D721Med (cell line): ENCODE data around the gene MIGA2.

ENCODE experiments used
- DNase-seq: peaks from one replicate; pipeline ENCODE4 v3.0.0; 2011; ENCODE audit warnings: low spot score; ENCODE audit not compliant: insufficient read length
- FAIRE-seq: peaks from 2 replicates; lab custom pipeline; 2011; peaks lifted over from hg19 to GRCh38; lab: Jason Lieb, UNC
- TF ChIP-seq, protein P1 (sequence below): IDR thresholded peaks from 2 replicates; pipeline ENCODE4 v1.5.1; 2012; ENCODE audit warnings: mild to moderate bottlenecking, control low read depth; ENCODE audit not compliant: insufficient read depth; ENCODE audit errors: missing control alignments

The MIGA2 gene

DNA sequence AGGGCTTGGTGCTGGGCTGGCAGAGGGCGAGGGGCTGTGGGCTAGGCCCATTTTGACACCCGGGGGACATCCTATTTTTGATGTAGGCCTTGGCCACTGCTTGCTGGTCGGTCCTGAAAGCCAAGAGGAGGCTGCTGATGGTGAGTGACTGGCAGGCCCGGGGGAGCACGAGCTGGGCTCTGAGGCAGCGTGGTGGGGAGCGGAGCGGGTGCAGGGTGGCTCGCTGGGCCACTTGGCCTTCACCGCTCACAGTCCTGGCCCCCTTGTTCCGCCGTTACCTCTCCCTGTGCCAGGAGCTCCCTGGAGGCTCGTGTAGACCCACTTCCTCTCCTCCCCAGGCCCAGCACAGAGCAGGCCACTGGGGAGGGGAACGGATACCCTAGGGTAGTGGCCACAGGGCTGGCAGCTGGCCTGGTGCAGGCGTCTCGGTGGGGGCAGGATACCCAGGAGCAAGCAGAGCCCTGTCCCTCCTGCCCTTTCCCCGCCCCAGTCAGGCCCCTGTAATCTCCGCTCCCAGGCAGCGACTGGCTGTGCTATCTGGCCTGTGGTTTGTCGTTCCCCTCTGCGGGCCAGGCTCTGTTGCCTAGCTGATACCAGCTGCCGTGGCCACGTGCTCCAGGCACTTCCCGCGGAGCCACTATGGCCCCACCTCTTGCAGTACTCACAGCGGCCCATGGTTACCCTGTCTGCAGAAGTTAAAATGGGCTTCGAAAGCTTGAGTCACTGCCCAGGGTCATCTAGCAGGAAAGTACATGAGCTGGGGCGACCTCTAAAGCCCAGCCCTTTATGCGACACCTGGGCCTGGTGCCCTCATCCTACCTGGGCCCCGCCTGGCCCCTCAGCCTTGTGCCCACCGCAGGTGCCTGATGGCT is 32.8 kb downstream of the MIGA2 start:
- TF ChIP-seq, protein P1, sequence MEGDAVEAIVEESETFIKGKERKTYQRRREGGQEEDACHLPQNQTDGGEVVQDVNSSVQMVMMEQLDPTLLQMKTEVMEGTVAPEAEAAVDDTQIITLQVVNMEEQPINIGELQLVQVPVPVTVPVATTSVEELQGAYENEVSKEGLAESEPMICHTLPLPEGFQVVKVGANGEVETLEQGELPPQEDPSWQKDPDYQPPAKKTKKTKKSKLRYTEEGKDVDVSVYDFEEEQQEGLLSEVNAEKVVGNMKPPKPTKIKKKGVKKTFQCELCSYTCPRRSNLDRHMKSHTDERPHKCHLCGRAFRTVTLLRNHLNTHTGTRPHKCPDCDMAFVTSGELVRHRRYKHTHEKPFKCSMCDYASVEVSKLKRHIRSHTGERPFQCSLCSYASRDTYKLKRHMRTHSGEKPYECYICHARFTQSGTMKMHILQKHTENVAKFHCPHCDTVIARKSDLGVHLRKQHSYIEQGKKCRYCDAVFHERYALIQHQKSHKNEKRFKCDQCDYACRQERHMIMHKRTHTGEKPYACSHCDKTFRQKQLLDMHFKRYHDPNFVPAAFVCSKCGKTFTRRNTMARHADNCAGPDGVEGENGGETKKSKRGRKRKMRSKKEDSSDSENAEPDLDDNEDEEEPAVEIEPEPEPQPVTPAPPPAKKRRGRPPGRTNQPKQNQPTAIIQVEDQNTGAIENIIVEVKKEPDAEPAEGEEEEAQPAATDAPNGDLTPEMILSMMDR, result no peak
- DNase-seq (no peak), FAIRE-seq (no peak)

GRCh38 chr9:129069862-129070641 is 33.6 kb downstream of the MIGA2 start:
- TF ChIP-seq, protein P1, result no peak
- no peak for FAIRE-seq
- DNase-seq, result no peak

DNA sequence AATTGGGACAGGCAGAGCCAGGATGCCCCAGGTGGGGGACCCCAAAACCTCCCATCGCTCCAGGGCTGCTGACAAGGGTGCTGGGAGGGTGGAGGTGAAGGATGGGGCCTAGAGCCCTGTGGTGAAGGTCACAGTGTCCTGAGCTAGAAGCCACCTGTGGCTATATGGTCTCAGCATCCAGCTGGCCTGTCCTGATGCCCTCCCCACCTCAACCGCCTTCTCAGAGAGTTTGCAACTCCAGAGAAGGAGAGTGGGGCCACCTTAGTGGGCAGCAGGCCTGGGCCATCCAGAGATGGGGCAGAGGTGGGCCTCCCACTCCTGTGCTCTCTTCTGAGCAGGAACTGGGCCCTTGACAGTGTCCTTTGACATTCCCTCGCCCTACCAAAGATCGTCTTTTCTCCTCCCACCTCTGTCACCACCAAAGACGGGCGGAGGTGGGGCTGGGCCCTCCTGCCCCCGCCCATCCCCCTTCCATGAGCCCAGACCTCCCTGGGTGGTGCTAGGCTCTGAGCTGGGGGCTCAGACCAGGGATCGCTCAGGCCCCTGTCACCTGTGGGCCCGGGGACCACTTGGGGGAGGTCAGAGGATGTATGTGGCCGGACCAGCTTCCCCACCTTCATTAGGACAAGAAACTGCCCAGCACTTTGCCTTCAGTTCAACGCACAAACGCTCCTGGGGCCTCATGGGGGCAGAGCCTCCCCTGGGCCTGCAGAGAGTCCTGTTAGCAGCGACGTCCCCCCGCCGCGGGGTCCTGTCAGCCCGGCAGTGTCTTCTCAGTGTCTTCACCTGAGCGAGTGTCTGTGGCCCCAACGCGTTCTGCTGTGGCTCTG is 34.5 kb downstream of the MIGA2 start:
- TF ChIP-seq, protein P1, result no peak
- DNase-seq (no peak), FAIRE-seq (no peak)

GRCh38 chr9:129071526-129072126 is 35.2 kb downstream of the MIGA2 start:
- TF ChIP-seq, protein P1, result no peak
- DNase-seq (no peak), FAIRE-seq (no peak)

DNA sequence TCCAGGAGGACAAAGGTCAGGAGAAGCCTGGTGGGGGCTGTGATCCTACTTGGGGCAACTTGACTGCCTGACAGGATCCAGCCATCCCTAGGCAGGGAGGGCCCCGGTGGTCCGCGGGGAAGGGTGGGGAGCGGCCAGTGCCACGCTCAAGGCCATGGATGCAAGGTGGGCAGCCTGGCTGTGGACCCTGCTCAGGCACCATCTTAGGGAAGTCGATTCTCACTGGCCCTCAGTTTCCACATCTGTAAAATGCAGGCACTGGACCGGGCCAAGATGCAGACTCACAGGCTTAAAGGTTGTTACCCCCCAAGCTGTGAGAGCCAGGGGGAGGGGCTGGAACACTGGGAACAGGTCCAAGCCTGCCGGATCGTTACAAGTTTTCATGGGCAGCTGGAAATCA is 35.7 kb downstream of the MIGA2 start:
- no peak for DNase-seq
- TF ChIP-seq, protein P1, result no peak
- FAIRE-seq, result no peak

DNA sequence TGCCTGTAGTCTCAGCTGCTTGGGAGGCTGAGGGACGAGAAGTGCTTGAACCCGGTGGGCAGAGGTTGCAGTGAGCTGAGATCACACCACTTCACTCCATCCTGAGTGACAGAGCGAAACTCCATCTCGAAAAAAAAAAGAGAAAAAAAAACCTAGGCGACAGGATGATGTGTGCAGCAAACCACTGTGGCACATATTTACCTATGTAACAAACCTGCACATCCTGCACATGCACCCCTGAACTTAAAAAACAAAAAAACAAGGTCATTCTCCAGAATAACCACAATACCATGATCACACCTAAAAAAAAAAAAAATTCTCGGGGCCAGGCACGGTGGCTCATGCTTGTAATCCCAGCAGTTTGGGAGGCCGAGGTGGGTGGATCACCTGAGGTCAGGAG is 37.0 kb downstream of the MIGA2 start:
- no peak for DNase-seq
- TF ChIP-seq, protein P1, result no peak
- FAIRE-seq, result no peak
